Parathyroid adenoma (tissue), 2 donors: ENCODE results near the gene C2CD4D.

ENCODE experiments used
- H2AFZ ChIP-seq: fragments of 300-600 bp; sonication (generic); one replicate; pipeline ENCODE4 v1.7.0; 2017; ENCODE audit warnings: antibody characterized with exemption, mild to moderate bottlenecking
- H3K27ac ChIP-seq: fragments of 300-600 bp; sonication (generic); one replicate; pipeline ENCODE4 v1.7.0; 2017
- H3K27me3 ChIP-seq: fragments of 300-600 bp; sonication (generic); one replicate; pipeline ENCODE4 v1.7.0; 2017; ENCODE audit warnings: low read length; ENCODE audit not compliant: control insufficient read depth, insufficient read depth
- H3K36me3 ChIP-seq: fragments of 300-600 bp; sonication (generic); one replicate; pipeline ENCODE4 v1.7.0; 2017; ENCODE audit warnings: low read length; ENCODE audit not compliant: control insufficient read depth, insufficient read depth
- H3K4me1 ChIP-seq: fragments of 300-600 bp; sonication (generic); one replicate; pipeline ENCODE4 v1.7.0; 2017; ENCODE audit warnings: control low read depth
- H3K4me2 ChIP-seq: fragments of 300-600 bp; sonication (generic); one replicate; pipeline ENCODE4 v1.7.0; 2017; ENCODE audit warnings: low read length
- H3K4me3 ChIP-seq: fragments of 300-600 bp; sonication (generic); one replicate; pipeline ENCODE4 v1.7.0; 2017; ENCODE audit warnings: low read depth, low read length
- H3K79me2 ChIP-seq: fragments of 300-600 bp; sonication (generic); one replicate; pipeline ENCODE4 v1.7.0; 2017; ENCODE audit warnings: control low read depth
- H3K9ac ChIP-seq: fragments of 300-600 bp; sonication (generic); one replicate; pipeline ENCODE4 v1.7.0; 2017; ENCODE audit warnings: mild to moderate bottlenecking
- H3K9me3 ChIP-seq: fragments of 300-600 bp; sonication (generic); one replicate; pipeline ENCODE4 v1.7.0; 2017; ENCODE audit warnings: low read length; ENCODE audit not compliant: control insufficient read depth
- TF ChIP-seq, protein P1 (sequence below): fragments of 300-600 bp; sonication (generic); IDR thresholded peaks from one replicate; pipeline ENCODE4 v1.7.0; 2017; ENCODE audit warnings: antibody characterized with exemption, mild to moderate bottlenecking
- donor health status: primary hyperparathyroidism.

Gene C2CD4D

GRCh38 chr1:151847867-151848596, 8.4 kb upstream of the C2CD4D start:
- no peak overlapping the region for H3K4me3 ChIP-seq
- no peaks in the 10 kb centered on the region for H3K79me2 ChIP-seq
- no peaks in the 10 kb centered on the region for H3K9me3 ChIP-seq
- peak overlapping the region; percentile 38 for H2AFZ ChIP-seq
- H3K9ac ChIP-seq, result no peak overlapping the region
- no peaks in the 10 kb centered on the region for H3K27me3 ChIP-seq
- TF ChIP-seq, protein P1, sequence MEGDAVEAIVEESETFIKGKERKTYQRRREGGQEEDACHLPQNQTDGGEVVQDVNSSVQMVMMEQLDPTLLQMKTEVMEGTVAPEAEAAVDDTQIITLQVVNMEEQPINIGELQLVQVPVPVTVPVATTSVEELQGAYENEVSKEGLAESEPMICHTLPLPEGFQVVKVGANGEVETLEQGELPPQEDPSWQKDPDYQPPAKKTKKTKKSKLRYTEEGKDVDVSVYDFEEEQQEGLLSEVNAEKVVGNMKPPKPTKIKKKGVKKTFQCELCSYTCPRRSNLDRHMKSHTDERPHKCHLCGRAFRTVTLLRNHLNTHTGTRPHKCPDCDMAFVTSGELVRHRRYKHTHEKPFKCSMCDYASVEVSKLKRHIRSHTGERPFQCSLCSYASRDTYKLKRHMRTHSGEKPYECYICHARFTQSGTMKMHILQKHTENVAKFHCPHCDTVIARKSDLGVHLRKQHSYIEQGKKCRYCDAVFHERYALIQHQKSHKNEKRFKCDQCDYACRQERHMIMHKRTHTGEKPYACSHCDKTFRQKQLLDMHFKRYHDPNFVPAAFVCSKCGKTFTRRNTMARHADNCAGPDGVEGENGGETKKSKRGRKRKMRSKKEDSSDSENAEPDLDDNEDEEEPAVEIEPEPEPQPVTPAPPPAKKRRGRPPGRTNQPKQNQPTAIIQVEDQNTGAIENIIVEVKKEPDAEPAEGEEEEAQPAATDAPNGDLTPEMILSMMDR, result no peak
- no peaks in the 10 kb centered on the region for H3K36me3 ChIP-seq
- H3K4me2 ChIP-seq, result no peak overlapping the region
- H3K27ac ChIP-seq, result peak overlapping the region; percentile 58
- H3K4me1 ChIP-seq, result peaks cover 2% of the 10 kb centered on the region

- Histone ChIP-seq H3K27me3 (no peaks in the 10 kb centered on the region), H3K36me3 (no peaks in the 10 kb centered on the region), H3K9me3 (no peaks in the 10 kb centered on the region), H3K4me3 (no peak overlapping the region), H3K79me2 (no peaks in the 10 kb centered on the region), H3K27ac (no peak overlapping the region), H3K4me2 (no peak overlapping the region), H2AFZ (no peak overlapping the region), H3K9ac (no peak overlapping the region), H3K4me1 (peaks cover 2% of the 10 kb centered on the region)
- TF ChIP-seq, protein P1, result no peak
Observed at GRCh38 chr1:151846686-151847237, 7.1 kb upstream of the C2CD4D start.

GRCh38 chr1:151846062-151846568, 6.5 kb upstream of the C2CD4D start:
- no peak overlapping the region for H3K27ac ChIP-seq
- no peaks in the 10 kb centered on the region for H3K9me3 ChIP-seq
- no peaks in the 10 kb centered on the region for H3K27me3 ChIP-seq
- H3K4me1 ChIP-seq, result peaks cover 2% of the 10 kb centered on the region
- H3K4me3 ChIP-seq, result no peak overlapping the region
- H3K4me2 ChIP-seq, result no peak overlapping the region
- H3K36me3 ChIP-seq, result no peaks in the 10 kb centered on the region
- TF ChIP-seq, protein P1, result no peak
- H2AFZ ChIP-seq, result no peak overlapping the region
- H3K79me2 ChIP-seq, result no peaks in the 10 kb centered on the region
- no peak overlapping the region for H3K9ac ChIP-seq

- Histone ChIP-seq H3K36me3 (no peaks in the 10 kb centered on the region), H3K4me2 (no peak overlapping the region), H3K9me3 (no peaks in the 10 kb centered on the region), H3K79me2 (no peaks in the 10 kb centered on the region), H3K27me3 (no peaks in the 10 kb centered on the region), H3K27ac (no peak overlapping the region), H2AFZ (no peak overlapping the region), H3K4me1 (no peaks in the 10 kb centered on the region), H3K9ac (no peak overlapping the region), H3K4me3 (no peak overlapping the region)
- TF ChIP-seq, protein P1, result no peak
Observed at GRCh38 chr1:151843398-151843797, 3.8 kb upstream of the C2CD4D start.

DNA sequence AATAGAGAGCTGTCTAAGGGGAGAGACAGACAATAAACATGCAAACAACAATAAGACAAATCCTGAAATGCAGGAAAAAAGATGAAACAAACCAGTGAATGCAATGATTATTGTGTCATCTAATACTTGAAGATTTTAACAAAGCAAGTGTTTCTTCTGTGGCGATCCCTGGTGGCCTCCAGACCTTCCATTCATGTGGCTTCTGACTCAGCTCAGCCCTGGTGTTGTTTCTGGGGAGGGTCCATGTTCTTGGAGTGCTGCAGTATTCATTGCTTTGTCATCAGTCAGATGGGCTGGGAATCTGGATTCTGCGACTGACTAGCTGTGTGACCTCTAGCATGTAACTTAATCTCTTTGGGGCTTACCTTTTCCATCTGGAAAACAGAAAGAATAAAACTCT, 1.5 kb upstream of the C2CD4D start:
- Histone ChIP-seq H3K4me3 (no peak overlapping the region), H3K9ac (no peak overlapping the region), H3K4me1 (peaks cover 2% of the 10 kb centered on the region), H3K79me2 (no peaks in the 10 kb centered on the region), H3K4me2 (no peak overlapping the region), H3K36me3 (no peaks in the 10 kb centered on the region), H2AFZ (no peak overlapping the region), H3K27ac (no peak overlapping the region), H3K27me3 (no peaks in the 10 kb centered on the region), H3K9me3 (no peaks in the 10 kb centered on the region)
- TF ChIP-seq, protein P1, result no peak
